HG02981 (cell line): ENCODE measurements around the gene DESI1.
"Not testable (repeated sequence)": the region's sequence is repeated elsewhere in the genome, so short reads cannot be mapped to it uniquely, and the experiment has no call there.

Source experiments
- ATAC-seq: cut with Tn5 transposase; IDR thresholded peaks from one replicate; pipeline ENCODE4 v1.9.1; 2021; ENCODE audit warnings: mild to moderate bottlenecking, moderate library complexity; ENCODE audit not compliant: unreplicated experiment

The DESI1 gene

DNA sequence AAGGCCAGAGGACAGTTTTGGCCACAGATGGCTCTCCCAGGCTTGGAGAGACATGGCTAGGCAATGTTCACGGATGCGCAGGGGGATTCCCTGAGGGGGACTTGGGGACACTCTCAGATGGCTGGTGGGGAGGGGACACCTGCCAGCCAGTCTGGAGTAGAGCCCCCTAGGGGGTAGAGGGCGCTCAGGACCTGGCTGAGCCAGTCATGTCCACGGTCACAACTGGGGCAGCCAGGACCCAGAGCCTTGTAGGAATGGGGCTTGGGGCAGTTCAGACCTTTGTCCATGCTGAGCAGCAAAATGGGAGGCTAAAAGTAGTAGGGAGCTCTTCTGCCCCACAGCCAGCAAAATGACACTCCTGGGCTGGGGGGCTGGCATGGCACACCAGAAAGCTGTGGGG, 58.4 kb downstream of the DESI1 start:
- no peak for ATAC-seq

DNA sequence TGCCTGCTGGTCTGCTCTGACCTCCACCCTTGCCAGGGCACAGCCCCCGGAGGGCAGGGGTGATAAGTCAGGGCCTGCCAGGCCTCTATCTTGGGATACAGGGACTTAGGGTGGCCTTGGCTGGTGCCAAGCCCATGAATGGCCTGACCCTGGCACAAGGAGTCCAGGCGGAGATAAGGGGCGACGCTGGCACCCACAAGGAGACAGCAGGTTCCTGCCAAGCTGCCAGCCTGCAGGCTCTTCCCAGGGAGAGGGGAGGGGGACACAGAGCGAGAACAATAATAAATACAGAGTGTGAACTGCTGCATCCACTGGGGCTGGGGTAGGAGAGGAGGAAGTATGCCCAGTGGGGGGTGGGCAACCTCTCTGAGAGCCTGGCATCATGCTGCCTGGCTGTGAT, 59.1 kb downstream of the DESI1 start:
- ATAC-seq, result no peak

DNA sequence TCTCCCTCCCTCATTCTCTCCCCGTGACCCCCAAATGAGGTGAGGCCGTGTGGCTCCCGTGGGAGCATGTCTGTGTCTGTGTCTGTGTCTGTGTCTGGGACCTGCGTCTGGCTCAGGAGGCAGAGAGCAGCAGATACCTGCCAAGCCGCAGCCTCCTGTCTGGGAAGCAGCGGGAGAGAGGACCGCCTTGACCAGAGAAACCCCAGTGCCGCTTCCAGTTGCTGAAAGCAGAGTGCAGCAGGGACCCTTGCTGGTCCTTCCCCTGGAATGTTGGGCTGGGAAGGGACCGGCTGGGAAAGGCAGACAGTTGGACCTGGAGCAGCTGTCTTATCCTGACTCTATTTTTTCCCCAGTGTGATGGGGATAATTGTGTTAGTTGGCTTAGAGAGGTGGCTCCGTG, 59.5 kb downstream of the DESI1 start:
- ATAC-seq, result no peak

DNA sequence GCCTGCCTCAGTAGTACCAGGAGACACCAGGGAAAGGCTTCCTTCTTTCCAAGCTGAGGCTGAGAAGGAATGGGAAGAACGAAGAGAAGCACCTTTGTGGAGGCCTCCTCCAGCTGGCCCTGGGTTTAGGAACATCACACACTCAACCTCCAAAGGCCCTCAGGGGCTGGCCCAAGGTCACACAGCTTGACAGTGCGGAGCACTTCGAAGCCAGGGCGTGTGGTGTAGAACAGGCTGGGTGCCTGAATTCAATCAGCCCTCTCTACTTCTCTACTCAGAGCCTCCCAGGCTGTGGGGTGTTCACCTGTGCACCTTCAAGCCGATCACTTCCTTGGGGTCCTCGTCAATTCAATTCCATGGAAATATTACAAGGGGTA, 60.8 kb downstream of the DESI1 start:
- ATAC-seq, result no peak

DNA sequence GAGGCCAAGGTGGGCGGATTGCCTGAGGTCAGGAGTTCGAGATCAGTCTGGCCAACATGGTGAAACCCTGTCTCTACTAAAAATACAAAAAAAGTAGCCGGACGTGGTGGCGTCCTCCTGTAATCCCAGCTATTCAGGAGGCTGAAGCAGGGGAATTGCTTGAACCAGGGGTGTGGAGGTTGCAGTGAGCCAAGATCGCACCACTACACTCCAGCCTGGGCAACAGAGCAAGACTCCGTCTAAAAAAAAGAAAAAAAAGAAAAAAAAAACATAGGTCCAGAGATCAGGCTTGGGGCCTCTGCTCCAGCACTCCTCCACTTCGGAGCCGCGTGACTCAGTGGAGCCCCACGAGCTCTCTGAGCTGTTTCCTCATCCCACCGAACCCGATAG, 62.6 kb downstream of the DESI1 start:
- ATAC-seq, result not testable (repeated sequence)

DNA sequence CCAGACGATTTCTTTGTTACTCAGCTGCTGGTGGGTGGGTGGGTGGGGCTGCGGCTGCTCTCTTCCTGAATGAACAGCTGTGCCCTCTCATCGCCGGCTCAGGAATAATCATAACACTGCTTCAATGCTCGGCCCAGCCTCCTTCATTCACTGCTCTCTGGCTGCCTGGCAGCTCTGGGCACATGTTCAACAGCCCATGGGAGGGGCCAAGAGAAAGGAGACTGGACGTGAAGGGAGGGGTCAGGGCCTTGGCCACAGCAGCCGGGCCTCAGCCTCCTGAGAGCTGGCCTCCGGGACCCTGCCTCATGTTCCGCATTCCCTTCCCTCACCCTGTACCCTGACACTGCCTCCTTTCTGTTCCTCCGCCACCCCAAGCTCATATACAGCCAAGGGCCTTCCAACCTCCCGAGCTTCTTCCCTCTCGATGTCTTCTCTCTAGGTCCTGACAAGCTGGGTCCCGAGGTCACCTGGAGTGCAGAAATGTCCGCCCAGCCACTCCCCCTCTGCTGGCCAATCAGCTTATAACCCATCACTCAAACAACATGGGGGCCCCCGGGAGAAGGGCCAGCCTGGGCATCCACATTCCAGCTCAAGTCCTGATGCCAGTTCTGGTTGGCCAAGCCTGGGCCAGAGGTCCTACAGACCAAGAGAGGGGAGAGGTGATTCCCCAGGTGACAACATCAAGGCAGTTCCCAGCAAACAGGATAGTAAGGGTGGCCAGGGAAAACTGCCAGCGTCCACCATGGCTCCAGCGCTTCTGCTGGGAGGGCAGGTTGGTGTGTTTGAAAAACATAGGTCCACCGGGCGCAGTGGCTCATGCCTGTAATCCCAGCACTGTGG, 63.2 kb downstream of the DESI1 start:
- no peak for ATAC-seq

DNA sequence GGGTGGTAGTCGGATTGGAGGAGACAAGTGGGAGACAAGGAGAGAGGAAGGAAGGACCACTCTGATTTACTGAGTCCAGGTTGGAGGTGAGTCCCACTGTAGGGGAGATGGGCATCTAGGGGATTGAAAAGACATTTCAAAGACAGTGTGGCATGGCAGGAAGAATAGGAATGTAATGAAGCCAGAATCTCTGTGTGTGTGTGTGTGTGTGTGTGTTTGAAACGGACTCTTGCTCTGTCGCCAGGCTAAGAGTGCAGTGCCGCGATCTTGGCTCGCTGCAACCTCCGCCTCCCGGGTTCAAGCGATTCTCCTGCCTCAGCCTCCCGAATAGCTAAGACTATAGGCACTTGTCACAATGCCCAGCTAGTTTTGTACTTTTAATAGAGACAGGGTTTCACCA, 64.3 kb downstream of the DESI1 start:
- ATAC-seq, result no peak

DNA sequence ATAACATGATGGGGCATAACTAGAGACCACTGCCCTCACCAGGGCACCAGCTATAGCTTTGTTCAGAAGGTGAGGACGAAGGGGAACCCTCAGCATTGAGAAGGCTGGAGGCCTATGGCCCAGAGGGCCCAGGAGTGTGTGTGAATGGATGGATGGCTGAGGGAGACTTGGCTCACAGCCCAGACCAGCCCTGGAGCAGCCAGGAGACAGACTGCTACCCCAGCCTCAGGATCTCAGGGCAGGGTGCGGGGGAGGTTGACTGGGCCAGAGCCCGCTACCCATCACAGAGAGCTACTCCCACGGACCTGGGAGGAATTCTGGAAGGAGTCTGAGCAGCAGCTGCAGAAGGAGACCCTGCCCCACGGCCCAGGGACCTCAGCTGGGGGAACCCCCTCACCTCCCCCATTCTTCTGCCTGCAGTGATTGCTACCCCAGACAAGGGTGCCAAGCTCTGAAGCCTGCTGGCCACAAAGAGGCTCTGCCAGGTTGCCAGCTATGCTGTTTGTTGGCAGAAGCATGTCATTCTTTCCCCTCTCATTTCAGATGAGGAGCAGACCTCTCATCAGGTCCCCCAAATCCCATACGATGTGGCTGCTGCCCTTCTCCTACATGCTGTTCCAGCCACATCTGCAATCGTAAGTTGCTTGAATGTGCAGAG, 65.4 kb downstream of the DESI1 start:
- ATAC-seq, result no peak

DNA sequence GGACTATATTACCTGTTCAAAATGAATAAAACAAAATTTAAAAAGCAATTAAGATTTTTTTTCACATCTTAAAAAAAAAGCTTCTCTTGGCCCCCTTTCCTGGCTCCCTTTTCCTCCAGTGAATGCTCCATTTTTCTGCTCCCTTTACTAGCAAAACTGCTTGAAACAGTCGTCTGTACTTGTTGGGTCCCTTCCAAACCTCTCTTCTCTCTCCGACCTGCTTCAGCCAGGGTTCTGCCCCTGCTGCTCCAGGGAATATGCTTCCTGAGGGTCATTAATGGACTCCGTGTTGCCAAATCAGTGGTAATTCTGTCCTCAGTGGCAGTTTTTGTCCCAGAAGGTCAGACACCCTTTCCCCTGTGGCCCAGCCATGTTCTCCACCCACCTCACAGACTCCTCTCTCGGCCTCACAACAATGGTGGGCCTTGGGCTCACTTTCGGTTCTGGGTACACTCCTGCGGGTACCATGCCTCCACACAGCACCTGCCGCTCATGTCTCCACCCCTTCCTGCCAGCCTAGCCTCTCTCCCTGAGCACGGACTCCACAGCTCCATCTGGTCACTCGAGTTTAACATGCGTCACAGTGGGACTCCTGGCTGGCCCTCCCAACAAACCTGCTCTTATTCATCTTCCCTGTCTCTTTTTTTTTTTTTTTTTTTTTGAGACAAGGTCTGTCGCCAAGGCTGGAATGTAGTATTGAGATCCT, 68.8 kb downstream of the DESI1 start:
- ATAC-seq, result no peak

DNA sequence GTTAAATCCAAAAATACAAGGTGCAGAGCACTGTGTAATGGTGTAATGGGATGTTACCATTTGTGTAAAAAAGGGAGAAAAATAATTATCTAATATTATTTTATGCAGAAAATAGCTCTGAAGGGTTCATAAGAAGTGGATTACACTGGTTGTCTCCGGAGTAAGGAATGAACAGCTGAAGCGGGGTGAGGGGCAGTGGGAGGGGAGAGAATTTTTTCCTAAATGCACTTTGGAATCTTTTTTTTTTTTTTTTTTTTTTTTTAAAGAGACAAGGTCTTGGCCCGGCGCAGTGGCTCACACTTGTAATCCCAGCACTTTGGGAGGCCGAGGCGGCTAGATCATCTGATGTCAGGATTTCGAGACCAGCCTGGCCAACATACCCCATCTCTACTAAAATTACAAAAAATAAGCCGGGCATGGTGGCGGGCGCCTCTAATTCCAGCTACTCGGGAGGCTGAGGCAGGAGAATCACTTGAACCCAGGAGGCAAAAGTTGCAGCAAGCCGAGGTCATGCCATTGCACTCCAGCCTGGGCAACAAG, 69.8 kb downstream of the DESI1 start:
- no peak for ATAC-seq

DNA sequence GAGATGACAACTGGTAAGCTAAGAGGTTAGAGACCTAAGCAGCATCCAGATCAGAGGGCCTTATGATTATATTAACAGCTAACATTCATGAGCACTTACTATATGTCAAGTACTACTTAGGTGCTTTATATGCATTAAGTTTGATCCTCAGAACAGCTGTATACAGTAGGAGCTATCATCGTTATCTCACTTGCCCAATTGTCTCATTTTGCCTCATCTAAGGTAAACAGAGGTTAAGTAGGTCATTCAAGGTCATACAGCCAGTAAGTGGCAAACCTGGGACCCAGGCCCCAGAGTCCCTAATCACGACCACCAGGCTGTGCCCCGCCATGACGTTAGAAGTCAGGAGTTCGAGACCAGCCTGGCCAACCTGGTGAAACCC, 72.0 kb downstream of the DESI1 start:
- no peak for ATAC-seq
